ENCODE results near the gene SSR3. TPM values are rescaled to one million over a fixed set of nuclear protein-coding genes. Genes with fewer than 3 reads are reported as not detected.

Gene SSR3
- total and polyA plus RNA-seq, 2 of the 8 experiments (the other 6 are each of a cell fraction or from before 2014, with no cell fraction given), result 92.7 to 208 TPM

DNA sequence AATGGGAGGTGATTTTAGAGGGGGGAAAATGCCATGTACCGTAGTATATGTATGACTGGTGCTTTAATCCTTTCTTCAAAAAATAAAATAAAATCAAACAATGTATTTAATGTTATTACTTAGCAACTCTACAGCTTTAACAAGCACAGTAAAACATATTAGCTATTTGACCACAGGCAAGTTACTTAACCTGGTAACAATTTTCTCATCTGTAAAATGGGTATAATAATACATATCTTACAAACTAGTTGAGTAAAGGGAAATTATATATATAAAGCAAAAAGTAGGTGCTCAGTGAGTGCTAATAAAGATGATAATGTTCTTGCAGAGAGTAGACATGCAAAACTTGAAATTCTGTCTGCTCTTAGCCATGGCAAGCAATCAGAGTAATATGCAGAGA is 27.9 kb downstream of the SSR3 start:
- Histone ChIP-seq H3K18ac (ENCODE audit: extremely low read depth, low read length) (no peak overlapping the region), H2BK12ac (ENCODE audit: low read depth, low read length) (no peak overlapping the region), H3K9me3 (ENCODE audit: insufficient read depth in 2 of 2, low read depth in 1 of 2, low read length in 1 of 2) (no peaks in the 10 kb centered on the region), H3K79me2 (ENCODE audit: control insufficient read depth in 1 of 2, insufficient read depth in 2 of 2, low read length in 2 of 2) (no peaks in the 10 kb centered on the region), H2BK15ac (ENCODE audit: low read length) (no peak overlapping the region), H3K27me3 (replicated peaks in 1 of 4; ENCODE audit: control insufficient read depth in 3 of 4, extremely low read depth in 1 of 4, insufficient read depth in 3 of 4, low read length in 3 of 4) (no peaks in the 10 kb centered on the region), H4K8ac (ENCODE audit: extremely low read depth, insufficient read depth, low read length) (no peak overlapping the region), H3K9ac (replicated peaks in 1 of 4; ENCODE audit: extremely low read depth in 1 of 4, low read depth in 3 of 4, low read length in 3 of 4) (no peak overlapping the region), H3K56ac (replicated peaks; ENCODE audit: insufficient read length, low read depth, low read length) (no peak overlapping the region), H3K14ac (ENCODE audit: insufficient read length) (no peak overlapping the region), H3K36me3 (ENCODE audit: control insufficient read depth in 2 of 4, insufficient read depth in 4 of 4, low read length in 3 of 4) (no peaks in the 10 kb centered on the region; a peak in 1 of 8 replicates), H3K79me1 (ENCODE audit: low read depth, low read length) (no peaks in the 10 kb centered on the region; the same call in 1 of the 2 replicates), H2AK5ac (ENCODE audit: low read depth, low read length) (no peak overlapping the region), H2BK20ac (ENCODE audit: low read length) (no peak overlapping the region), H3K4ac (replicated peaks; ENCODE audit: insufficient read length, low read depth, low read length) (no peak overlapping the region), H3K4me2 (ENCODE audit: insufficient read depth in 1 of 2, low read depth in 2 of 2, low read length in 2 of 2) (no peak overlapping the region), H3K4me1 (replicated peaks in 1 of 4; ENCODE audit: control insufficient read depth in 3 of 4, insufficient read depth in 4 of 4, low read length in 3 of 4) (no peaks in the 10 kb centered on the region), H3K23me2 (ENCODE audit: low read depth, low read length) (no peaks in the 10 kb centered on the region), H4K91ac (replicated peaks; ENCODE audit: insufficient read length, low read length) (no peak overlapping the region), H3K27ac (ENCODE audit: low read depth, low read length) (no peak overlapping the region), H2BK5ac (ENCODE audit: low read depth, low read length) (no peak overlapping the region), H2BK120ac (replicated peaks; ENCODE audit: low read depth, low read length) (no peak overlapping the region), H3K4me3 (ENCODE audit: extremely low read depth in 1 of 4, insufficient read depth in 2 of 4, low read depth in 3 of 4, low read length in 4 of 4) (no peak overlapping the region), H4K20me1 (replicated peaks in 1 of 2; ENCODE audit: control insufficient read depth in 1 of 2, insufficient read depth in 2 of 2, low read length in 2 of 2) (no peaks in the 10 kb centered on the region), H3K23ac (ENCODE audit: insufficient read length) (no peak overlapping the region), H4K5ac (ENCODE audit: insufficient read length, low read depth, low read length) (no peak overlapping the region), H2AFZ (ENCODE audit: low read length) (no peak overlapping the region)
- FAIRE-seq, result no peak
- no peak for DNase-seq (ENCODE audit: low read depth in 1 of 2, low spot score in 2 of 2)
- WGBS, 2 experiments (ENCODE audit: extremely low coverage in 1 of 2, insufficient coverage in 1 of 2, insufficient read length in 1 of 2, insufficient replicate concordance in 2 of 2, low coverage in 1 of 2, low lambda C conversion rate in 2 of 2, missing lambda C conversion rate in 1 of 2), result 100% methylated on average over 1 of the region's 1 CpG; no CpG with 5 or more reads in 1 of the 2 experiments
- ChIA-PET POLR2A (ENCODE audit: partially characterized antibody) (no interaction called here), CTCF (ENCODE audit: partially characterized antibody) (interaction anchor here (0.8 to 1.0 kb wide), 2 partner anchors 10 to 12 kb away, joined by 3 to 7 read pairs; no protein-coding TSS in a partner anchor)
- TF ChIP-seq RNF2 (IDR thresholded peaks at IDR 0.05; ENCODE audit: borderline replicate concordance, low read depth, low read length, missing control alignments, poor library complexity, severe bottlenecking) (no peak), SP2 (IDR thresholded peaks at IDR 0.05; ENCODE audit: low read length) (no peak)
